Neural cell (in vitro differentiated cells): Measurements from ENCODE around the gene HNRNPH2. TPM values are rescaled to one million over a fixed set of nuclear protein-coding genes. Genes with fewer than 3 reads are reported as not detected.

ENCODE experiments used
- H2AFZ ChIP-seq: fragments of 200-600, 300-800 bp; sonication (generic), shearing (Covaris generic); 2 replicates; pipeline ENCODE4 v1.6.0; 2014; ENCODE audit warnings: low read depth, mild to moderate bottlenecking, antibody characterized with exemption, low read length, moderate library complexity
- H3F3A ChIP-seq: fragments of 200-600 bp; shearing (Covaris generic); 2 replicates; pipeline ENCODE4 v1.6.1; 2016; ENCODE audit warnings: mild to moderate bottlenecking, moderate library complexity, mixed read lengths, antibody characterized with exemption, low read length; ENCODE audit not compliant: insufficient read depth, poor library complexity, severe bottlenecking
- H3K27ac ChIP-seq: fragments of 200-600, 300-800 bp; sonication (generic), shearing (Covaris generic); 2 replicates; pipeline ENCODE4 v1.5.1; 2014; ENCODE audit warnings: mild to moderate bottlenecking, low read length, moderate library complexity
- H3K27me3 ChIP-seq: fragments of 300-800, 200-600 bp; sonication (generic), shearing (Covaris generic); 2 replicates; pipeline ENCODE4 v1.6.0; 2014; ENCODE audit warnings: mild to moderate bottlenecking, low read depth, low read length, moderate library complexity; ENCODE audit not compliant: insufficient read depth
- H3K36me3 ChIP-seq: fragments of 300-800, 200-600 bp; sonication (generic), shearing (Covaris generic); 2 replicates; pipeline ENCODE4 v1.5.1; 2014; ENCODE audit warnings: mild to moderate bottlenecking, antibody characterized with exemption, low read length, moderate library complexity; ENCODE audit not compliant: insufficient read depth
- H3K4me2 ChIP-seq: fragments of 300-800, 200-600 bp; sonication (generic), shearing (Covaris generic); 2 replicates; pipeline ENCODE4 v1.6.0; 2014; ENCODE audit warnings: mild to moderate bottlenecking, low read length
- H3K4me3 ChIP-seq: fragments of 300-800, 200-600 bp; sonication (generic), shearing (Covaris generic); 2 replicates; pipeline ENCODE4 v1.5.1; 2014; ENCODE audit warnings: mild to moderate bottlenecking, low read length, moderate library complexity
- H3K79me2 ChIP-seq: fragments of 200-600 bp; shearing (Covaris generic); replicated peaks from 2 replicates; pipeline ENCODE4 v1.6.0; 2014; ENCODE audit warnings: mild to moderate bottlenecking, low read length, moderate library complexity; ENCODE audit not compliant: insufficient read depth
- H3K9ac ChIP-seq: fragments of 300-800, 200-600 bp; sonication (generic), shearing (Covaris generic); 2 replicates; pipeline ENCODE4 v1.6.1; 2016; ENCODE audit warnings: mild to moderate bottlenecking, low read length, mixed read lengths
- H3K9me2 ChIP-seq: fragments of 200-600 bp; shearing (Covaris generic); 2 replicates; pipeline ENCODE4 v1.6.1; 2016; ENCODE audit warnings: mild to moderate bottlenecking, low read length, mixed read lengths; ENCODE audit not compliant: insufficient read depth
- H3K9me3 ChIP-seq: fragments of 200-600, 300-800 bp; sonication (generic), shearing (Covaris generic); 2 replicates; pipeline ENCODE4 v1.6.1; 2016; ENCODE audit warnings: mild to moderate bottlenecking, mixed run types, low read length, moderate library complexity, mixed read lengths
- H4K20me1 ChIP-seq: fragments of 200-600 bp; shearing (Covaris generic); 2 replicates; pipeline ENCODE4 v1.6.1; 2016; ENCODE audit warnings: mild to moderate bottlenecking, mixed run types; ENCODE audit not compliant: insufficient read depth
- EP300 ChIP-seq: fragments of 450-650 bp; conservative IDR thresholded peaks from 2 replicates; pipeline ENCODE4 v1.6.1; 2014; ENCODE audit warnings: antibody characterized with exemption, mild to moderate bottlenecking, moderate library complexity; ENCODE audit not compliant: poor library complexity, severe bottlenecking
- EZH2 ChIP-seq: fragments of 200-600, 300-800 bp; shearing (Covaris generic), sonication (generic); IDR thresholded peaks from 2 replicates; pipeline ENCODE4 v1.6.1; 2014; ENCODE audit warnings: antibody characterized with exemption, low read length, borderline replicate concordance, mild to moderate bottlenecking; ENCODE audit not compliant: insufficient read depth, poor library complexity, severe bottlenecking
- MXI1 ChIP-seq: fragments of 450-650 bp; conservative IDR thresholded peaks from 2 replicates; pipeline ENCODE4 v1.6.1; 2014; ENCODE audit warnings: antibody characterized with exemption, mild to moderate bottlenecking; ENCODE audit not compliant: poor library complexity, severe bottlenecking
- POLR2AphosphoS5 ChIP-seq: IDR thresholded peaks from 2 replicates; pipeline ENCODE4 v1.6.1; 2012
- RAD21 ChIP-seq: fragments of 450-650 bp; conservative IDR thresholded peaks from 2 replicates; pipeline ENCODE4 v1.6.1; 2014; ENCODE audit warnings: antibody characterized with exemption, mild to moderate bottlenecking, moderate library complexity
- SMC3 ChIP-seq: fragments of 450-650 bp; conservative IDR thresholded peaks from 2 replicates; pipeline ENCODE4 v1.6.1; 2014; ENCODE audit warnings: antibody characterized with exemption, mild to moderate bottlenecking, moderate library complexity; ENCODE audit not compliant: poor library complexity
- TAF1 ChIP-seq: IDR thresholded peaks from 2 replicates; pipeline ENCODE4 v1.6.1; 2012; ENCODE audit warnings: low read depth
- polyA plus RNA-seq: library from polyadenylated mRNA; depleted of rRNA; stranded (reverse); fragments of >200 nt; gene quantifications from 2 replicates; pipeline ENCODE4 v1.2.3, GENCODE V29; 2014
- TF ChIP-seq, protein P1 (sequence below): fragments of 450-650 bp; IDR thresholded peaks from 2 replicates; pipeline ENCODE4 v1.5.1; 2014; ENCODE audit warnings: antibody characterized with exemption, mild to moderate bottlenecking, moderate library complexity; ENCODE audit not compliant: poor library complexity, severe bottlenecking
- TF ChIP-seq, protein P2 (sequence below): IDR thresholded peaks from 2 replicates; pipeline ENCODE4 v1.6.1; 2012; ENCODE audit warnings: borderline replicate concordance

HNRNPH2 gene
- polyA plus RNA-seq, 1 donor from 2014 or later: 167 TPM

DNA sequence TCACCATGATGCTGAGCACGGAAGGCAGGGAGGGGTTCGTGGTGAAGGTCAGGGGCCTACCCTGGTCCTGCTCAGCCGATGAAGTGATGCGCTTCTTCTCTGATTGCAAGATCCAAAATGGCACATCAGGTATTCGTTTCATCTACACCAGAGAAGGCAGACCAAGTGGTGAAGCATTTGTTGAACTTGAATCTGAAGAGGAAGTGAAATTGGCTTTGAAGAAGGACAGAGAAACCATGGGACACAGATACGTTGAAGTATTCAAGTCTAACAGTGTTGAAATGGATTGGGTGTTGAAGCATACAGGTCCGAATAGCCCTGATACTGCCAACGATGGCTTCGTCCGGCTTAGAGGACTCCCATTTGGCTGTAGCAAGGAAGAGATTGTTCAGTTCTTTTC is 4.0 kb downstream of the HNRNPH2 start:
- Histone ChIP-seq H3K4me3 (no peak overlapping the region), H3K27ac (no peak overlapping the region), H3K79me2 (peaks cover 28% of the 10 kb centered on the region)

DNA sequence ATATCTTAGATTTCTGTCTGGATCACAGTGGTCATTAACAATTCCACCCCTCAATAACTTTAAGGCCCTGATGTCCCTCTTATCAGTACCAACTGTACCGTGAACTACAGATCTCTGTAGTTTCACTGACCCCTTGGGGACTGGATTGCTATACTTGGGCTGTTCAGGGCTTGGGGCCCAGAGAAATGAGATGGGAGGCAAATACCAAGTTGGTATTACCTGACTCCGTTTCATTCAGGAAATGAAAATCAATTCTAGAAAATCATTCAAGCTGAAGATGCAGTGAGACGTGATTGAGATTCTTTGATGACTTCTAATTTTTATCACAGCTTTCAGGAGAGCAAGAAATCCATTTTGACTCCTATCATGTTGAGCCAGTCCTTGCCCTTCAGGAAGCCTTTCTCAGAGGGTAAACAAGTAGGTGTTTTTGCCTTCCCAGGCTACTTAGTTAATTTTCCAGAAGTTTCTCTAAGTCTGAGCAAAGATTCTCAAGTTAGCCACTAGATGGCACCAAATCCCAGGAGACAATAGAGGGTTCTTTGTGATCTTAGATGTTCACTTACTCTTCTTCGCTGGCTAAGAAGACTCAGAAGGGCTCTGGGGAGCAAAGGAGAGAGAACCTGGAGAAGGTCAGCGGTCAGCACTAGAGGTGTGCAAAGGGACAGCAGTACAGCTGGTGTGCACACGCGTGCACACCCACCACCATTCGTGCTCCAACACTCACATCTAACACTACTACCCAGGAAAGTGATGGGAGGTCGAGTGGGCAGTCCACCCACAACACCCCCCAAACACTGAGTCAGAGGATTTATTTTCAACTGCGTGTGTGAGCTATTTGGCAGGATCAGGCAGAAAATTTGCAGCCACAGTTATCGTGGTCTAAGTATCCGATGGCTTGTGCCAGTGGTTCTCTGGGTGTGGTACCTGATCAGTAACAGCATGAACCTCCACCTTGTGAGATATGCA is 7.4 kb downstream of the HNRNPH2 start:
- no peaks in the 10 kb centered on the region for H3K36me3 ChIP-seq
- no peaks in the 10 kb centered on the region for H3K9me2 ChIP-seq
- peaks cover 8% of the 10 kb centered on the region for H3K79me2 ChIP-seq
- H3K27ac ChIP-seq: no peak overlapping the region
- H3K9me3 ChIP-seq: no peaks in the 10 kb centered on the region
- no peaks in the 10 kb centered on the region for H4K20me1 ChIP-seq
- H3K27me3 ChIP-seq: no peaks in the 10 kb centered on the region
- H3F3A ChIP-seq: no peaks in the 10 kb centered on the region
- no peak overlapping the region for H3K9ac ChIP-seq
- H2AFZ ChIP-seq: no peak overlapping the region
- no peak overlapping the region for H3K4me3 ChIP-seq
- H3K4me2 ChIP-seq: no peak overlapping the region
- TF ChIP-seq EZH2 (no peak), POLR2AphosphoS5 (no peak), SMC3 (peak; percentile 66), RAD21 (peak; percentile 70), TAF1 (no peak), EP300 (no peak)
- TF ChIP-seq, protein P1, sequence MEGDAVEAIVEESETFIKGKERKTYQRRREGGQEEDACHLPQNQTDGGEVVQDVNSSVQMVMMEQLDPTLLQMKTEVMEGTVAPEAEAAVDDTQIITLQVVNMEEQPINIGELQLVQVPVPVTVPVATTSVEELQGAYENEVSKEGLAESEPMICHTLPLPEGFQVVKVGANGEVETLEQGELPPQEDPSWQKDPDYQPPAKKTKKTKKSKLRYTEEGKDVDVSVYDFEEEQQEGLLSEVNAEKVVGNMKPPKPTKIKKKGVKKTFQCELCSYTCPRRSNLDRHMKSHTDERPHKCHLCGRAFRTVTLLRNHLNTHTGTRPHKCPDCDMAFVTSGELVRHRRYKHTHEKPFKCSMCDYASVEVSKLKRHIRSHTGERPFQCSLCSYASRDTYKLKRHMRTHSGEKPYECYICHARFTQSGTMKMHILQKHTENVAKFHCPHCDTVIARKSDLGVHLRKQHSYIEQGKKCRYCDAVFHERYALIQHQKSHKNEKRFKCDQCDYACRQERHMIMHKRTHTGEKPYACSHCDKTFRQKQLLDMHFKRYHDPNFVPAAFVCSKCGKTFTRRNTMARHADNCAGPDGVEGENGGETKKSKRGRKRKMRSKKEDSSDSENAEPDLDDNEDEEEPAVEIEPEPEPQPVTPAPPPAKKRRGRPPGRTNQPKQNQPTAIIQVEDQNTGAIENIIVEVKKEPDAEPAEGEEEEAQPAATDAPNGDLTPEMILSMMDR: peak; percentile 72
- TF ChIP-seq, protein P2, sequence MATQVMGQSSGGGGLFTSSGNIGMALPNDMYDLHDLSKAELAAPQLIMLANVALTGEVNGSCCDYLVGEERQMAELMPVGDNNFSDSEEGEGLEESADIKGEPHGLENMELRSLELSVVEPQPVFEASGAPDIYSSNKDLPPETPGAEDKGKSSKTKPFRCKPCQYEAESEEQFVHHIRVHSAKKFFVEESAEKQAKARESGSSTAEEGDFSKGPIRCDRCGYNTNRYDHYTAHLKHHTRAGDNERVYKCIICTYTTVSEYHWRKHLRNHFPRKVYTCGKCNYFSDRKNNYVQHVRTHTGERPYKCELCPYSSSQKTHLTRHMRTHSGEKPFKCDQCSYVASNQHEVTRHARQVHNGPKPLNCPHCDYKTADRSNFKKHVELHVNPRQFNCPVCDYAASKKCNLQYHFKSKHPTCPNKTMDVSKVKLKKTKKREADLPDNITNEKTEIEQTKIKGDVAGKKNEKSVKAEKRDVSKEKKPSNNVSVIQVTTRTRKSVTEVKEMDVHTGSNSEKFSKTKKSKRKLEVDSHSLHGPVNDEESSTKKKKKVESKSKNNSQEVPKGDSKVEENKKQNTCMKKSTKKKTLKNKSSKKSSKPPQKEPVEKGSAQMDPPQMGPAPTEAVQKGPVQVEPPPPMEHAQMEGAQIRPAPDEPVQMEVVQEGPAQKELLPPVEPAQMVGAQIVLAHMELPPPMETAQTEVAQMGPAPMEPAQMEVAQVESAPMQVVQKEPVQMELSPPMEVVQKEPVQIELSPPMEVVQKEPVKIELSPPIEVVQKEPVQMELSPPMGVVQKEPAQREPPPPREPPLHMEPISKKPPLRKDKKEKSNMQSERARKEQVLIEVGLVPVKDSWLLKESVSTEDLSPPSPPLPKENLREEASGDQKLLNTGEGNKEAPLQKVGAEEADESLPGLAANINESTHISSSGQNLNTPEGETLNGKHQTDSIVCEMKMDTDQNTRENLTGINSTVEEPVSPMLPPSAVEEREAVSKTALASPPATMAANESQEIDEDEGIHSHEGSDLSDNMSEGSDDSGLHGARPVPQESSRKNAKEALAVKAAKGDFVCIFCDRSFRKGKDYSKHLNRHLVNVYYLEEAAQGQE: no peak

More for the DNA sequence above, 4.0 kb downstream of the HNRNPH2 start:
- H3K27me3 ChIP-seq: no peaks in the 10 kb centered on the region
- H3K9me3 ChIP-seq: no peaks in the 10 kb centered on the region
- no peaks in the 10 kb centered on the region for H3K9me2 ChIP-seq
- H3K36me3 ChIP-seq: no peaks in the 10 kb centered on the region
- TF ChIP-seq TAF1 (no peak), RAD21 (no peak), EP300 (no peak), EZH2 (no peak), SMC3 (no peak), MXI1 (no peak), POLR2AphosphoS5 (no peak)
- TF ChIP-seq, protein P1: no peak
- TF ChIP-seq, protein P2: no peak
- H2AFZ ChIP-seq: no peak overlapping the region
- H3K4me2 ChIP-seq: no peak overlapping the region
- H4K20me1 ChIP-seq: no peaks in the 10 kb centered on the region
- no peak overlapping the region for H3K9ac ChIP-seq
- H3F3A ChIP-seq: no peaks in the 10 kb centered on the region
